Left kidney (tissue), 8 donors: ENCODE data around the gene UBQLNL. TPM values are rescaled to one million over a fixed set of nuclear protein-coding genes. Genes with fewer than 3 reads are reported as not detected.

Experiments used
- DNase-seq: peaks from one replicate; pipeline ENCODE4 v3.0.0-alpha.2; 2013
- long read RNA-seq, 8 donors: transcript quantifications; one replicate each; lab custom pipeline, GENCODE V29; 2026
- polyA plus RNA-seq: library from polyadenylated mRNA; unstranded; fragments of 120-200 nt; gene quantifications from one replicate; pipeline ENCODE4 v1.2.1, GENCODE V29; 2013; ENCODE audit not compliant: insufficient read length

Gene UBQLNL, protein sequence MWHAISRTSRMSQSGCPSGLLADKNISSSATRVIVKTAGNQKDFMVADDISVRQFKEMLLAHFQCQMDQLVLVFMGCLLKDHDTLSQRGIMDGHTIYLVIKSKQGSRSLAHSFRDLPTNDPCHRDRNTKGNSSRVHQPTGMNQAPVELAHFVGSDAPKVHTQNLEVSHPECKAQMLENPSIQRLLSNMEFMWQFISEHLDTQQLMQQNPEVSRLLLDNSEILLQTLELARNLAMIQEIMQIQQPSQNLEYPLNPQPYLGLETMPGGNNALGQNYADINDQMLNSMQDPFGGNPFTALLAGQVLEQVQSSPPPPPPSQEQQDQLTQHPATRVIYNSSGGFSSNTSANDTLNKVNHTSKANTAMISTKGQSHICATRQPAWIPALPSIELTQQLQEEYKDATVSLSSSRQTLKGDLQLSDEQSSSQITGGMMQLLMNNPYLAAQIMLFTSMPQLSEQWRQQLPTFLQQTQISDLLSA
- polyA plus RNA-seq: 1.4 TPM
- long read RNA-seq, donor 1, partial matches to known transcripts: 0 of 1 reads
- long read RNA-seq, donor 1, other reads (novel, unspliced or antisense): 0 of 1 reads
- long read RNA-seq, donor 2: 0 reads
- long read RNA-seq, donor 3: 0 reads
- long read RNA-seq, donor 4: 0 reads
- long read RNA-seq, donor 5: 0 reads
- long read RNA-seq, donor 6: 0 reads
- long read RNA-seq, donor 7, partial matches to known transcripts: 0 of 2 reads
- long read RNA-seq, donor 7, other reads (novel, unspliced or antisense): 0 of 2 reads
- long read RNA-seq, donor 8: 0 reads

DNA sequence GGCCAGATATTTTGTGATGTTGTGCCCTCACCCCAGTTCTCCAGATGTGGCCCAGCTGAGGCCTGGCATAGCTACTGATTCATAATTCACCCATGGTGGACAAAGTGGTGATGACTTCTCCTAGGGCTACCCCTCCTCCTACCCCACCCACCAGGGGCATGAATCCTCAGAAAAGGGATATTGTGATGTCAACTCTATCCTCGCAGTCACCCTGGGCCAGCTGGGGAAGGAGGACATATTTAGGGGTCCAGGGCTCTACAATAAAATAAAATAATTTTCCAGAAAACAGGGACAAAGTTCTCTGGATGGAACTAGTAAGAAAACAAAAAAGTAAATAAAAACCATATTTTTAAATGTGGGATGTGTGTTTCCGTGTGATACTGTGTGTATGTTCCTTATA is at the start of gene UBQLNL:
UBQLNL (minus strand) TSS at position 101 of the 400 bp plus-strand sequence. CDS start 258 bp downstream, outside the sequence.
- DNase-seq: no peak

GRCh38 chr11:5564259-5565019 is 47.9 kb upstream of the UBQLNL start:
- no peak for DNase-seq

- no peak for DNase-seq
Observed at GRCh38 chr11:5557751-5558150, 41.3 kb upstream of the UBQLNL start.

DNA sequence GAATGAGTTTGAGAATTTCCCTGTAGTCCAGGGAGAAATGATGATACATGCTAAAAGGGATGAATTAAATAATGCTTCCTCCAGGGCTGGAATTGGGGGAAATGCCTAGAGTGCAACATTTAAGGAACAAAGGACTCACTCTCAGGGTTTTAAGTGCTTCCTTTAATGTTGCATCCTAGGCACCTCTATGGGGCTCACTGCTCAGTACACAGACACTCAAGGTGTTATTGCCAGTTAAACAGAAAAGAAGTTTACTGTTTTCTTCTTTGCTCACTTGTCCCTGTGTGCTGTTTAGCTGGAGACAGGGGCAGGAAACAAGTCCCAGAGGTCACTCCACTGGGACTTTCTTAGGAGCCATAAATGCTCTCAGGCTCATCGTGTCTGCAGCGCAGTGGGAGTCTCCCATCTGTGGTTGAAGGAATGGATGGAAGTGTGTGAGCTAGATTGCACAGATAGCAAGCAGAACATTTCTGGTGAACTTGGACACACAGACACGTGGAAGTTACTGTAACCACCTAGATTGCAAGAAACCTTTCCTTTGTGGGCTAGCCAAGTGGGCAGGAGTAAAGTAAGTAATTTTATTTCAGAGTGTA is 40.2 kb upstream of the UBQLNL start:
- no peak for DNase-seq

GRCh38 chr11:5553343-5553742 is 36.8 kb upstream of the UBQLNL start:
- DNase-seq: no peak

- DNase-seq: no peak
Observed at GRCh38 chr11:5550440-5551095, 34.1 kb upstream of the UBQLNL start.

DNA sequence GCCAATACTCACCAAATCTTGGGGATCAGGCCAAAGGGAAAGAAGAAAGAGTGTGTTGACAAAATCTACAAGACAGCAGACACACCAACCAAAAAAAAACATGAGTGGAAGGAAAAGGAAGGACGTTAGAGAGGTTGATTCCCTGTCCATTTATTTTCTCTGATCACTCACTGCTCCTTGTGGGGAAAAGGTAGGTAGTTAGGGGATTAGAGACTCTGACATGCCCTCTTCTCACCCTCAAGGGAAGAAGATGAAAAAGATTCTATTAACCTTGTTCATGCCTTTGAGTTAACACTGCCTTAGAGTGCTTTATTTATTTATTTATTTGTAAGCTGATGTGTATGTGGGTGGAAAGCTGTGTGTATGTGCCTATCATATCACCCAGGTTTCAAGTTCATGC is 31.9 kb upstream of the UBQLNL start, which contains the start of gene OR52H1:
OR52H1 (minus strand) TSS at position 101 of the 400 bp plus-strand sequence. CDS start 3,035 bp downstream, outside the sequence.
- no peak for DNase-seq

DNA sequence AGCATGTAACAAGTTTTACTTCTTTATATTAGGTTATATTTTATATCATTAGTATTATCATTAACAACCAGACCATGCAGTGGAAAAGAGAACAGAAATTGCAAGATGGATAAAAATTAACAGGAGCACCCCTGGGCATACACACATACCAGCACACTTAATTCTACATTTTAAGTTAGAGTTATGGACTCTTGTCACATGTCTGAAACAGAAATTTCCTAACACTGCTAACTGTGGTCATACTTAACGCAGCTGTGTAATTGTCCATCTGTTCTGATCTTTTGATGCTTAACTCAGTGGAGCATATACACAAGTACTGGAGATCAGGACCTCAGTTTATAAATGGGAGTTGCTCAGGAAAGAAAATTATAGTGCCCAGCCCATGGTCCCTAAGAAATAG is 31.5 kb upstream of the UBQLNL start:
- DNase-seq: no peak

DNA sequence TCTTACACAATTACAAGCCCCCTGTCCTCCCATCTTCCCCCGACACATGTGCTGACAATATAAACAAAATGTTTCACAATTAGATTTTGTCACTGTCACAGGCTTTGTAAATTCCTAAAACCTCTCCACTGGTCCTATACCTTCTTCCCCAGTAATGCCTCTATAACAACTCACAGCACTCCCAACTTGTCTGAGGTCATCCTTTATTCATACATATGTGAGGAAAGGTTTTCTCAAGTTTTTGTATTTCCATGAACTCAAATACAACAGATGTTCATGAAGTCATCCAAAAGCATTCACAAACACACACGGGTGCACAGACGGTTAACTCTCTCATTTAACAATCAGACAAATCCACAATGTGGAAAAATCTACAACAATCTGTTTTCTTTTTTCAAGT is 30.0 kb upstream of the UBQLNL start:
- DNase-seq: no peak

DNA sequence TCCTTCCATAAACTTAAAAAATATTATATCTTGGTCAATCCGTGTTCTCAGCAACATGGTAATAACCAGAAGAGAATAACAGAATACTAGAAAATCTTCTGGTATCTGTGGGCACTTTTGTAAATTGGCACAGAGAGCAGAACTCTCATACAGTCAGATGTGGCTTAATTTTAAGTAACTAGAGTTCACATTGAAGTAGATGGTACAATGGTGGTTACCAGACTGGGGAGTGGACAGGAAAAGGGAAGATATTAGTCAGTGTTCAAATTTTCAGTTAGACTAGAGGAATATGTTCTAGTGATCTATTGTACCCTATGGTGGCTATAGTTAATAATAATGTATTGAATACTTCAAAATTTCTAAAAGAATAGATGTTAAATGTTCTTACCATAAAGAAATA is 24.9 kb upstream of the UBQLNL start:
- no peak for DNase-seq

GRCh38 chr11:5536482-5536881 is 20.0 kb upstream of the UBQLNL start:
- DNase-seq: no peak

DNA sequence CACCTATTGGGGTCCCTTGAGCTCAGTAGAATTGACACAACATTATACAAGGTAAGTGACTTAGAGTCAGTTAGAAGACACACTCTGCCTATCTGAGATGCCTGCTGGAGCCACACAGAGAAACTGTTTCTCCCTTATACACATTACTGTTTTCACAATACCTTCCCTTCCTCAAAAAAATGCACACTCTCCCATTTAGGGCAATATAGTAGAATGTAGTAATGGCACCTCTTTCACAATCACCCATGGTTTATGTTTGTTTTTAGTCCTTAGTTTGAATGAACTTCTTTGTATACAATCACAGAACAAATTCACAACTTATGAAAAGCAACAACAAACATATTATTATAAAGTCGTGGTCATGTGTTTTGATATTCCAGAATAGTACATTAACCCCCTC is 17.5 kb upstream of the UBQLNL start:
- no peak for DNase-seq

- DNase-seq: no peak
Observed at GRCh38 chr11:5531053-5531831, 14.7 kb upstream of the UBQLNL start.

GRCh38 chr11:5528495-5528894 is 12.0 kb upstream of the UBQLNL start:
- DNase-seq: no peak

DNA sequence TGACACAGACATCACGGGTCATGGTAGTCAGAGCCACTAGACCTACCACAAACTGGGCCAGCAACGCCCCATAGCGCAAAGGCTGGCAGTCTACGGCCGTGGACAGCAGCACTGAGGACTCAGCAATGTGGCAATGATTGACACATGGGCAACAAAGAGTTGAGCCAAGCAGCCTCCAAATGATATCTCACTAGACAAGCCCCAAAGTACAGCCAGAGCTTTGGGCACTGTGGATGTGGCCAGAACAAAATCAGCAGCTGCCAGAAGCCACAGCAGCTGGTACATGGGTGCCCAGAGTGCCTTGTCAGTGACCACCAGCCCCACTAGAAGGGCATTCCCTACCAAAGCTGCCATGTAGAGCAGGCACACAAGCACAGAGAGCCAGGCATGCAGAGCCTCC is 11.2 kb upstream of the UBQLNL start:
- no peak for DNase-seq

GRCh38 chr11:5524756-5525155 is 8.3 kb upstream of the UBQLNL start:
- no peak for DNase-seq

DNA sequence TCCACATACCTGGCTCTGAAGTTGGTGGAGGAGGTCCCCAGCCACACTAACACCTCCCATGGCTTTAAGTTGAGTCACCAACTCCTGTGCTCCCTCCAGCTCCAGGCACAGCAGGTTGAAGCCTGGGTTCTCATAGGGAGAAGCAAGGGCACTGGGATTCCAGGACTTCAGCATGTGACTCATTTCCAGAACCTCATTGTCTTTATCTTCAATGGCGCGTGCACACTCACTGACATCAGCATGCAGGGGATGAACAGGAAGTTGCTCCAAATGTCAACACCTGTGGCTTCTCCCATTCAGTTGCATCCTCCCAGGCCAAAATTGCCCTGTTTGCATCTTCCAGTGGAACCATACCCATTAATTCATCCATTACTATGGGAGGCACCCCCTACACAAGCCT is 5.8 kb upstream of the UBQLNL start:
- no peak for DNase-seq

GRCh38 chr11:5521540-5521939 is 5.0 kb upstream of the UBQLNL start:
- no peak for DNase-seq

GRCh38 chr11:5514841-5515240 is 1.7 kb downstream of the UBQLNL start:
- DNase-seq: no peak

DNA sequence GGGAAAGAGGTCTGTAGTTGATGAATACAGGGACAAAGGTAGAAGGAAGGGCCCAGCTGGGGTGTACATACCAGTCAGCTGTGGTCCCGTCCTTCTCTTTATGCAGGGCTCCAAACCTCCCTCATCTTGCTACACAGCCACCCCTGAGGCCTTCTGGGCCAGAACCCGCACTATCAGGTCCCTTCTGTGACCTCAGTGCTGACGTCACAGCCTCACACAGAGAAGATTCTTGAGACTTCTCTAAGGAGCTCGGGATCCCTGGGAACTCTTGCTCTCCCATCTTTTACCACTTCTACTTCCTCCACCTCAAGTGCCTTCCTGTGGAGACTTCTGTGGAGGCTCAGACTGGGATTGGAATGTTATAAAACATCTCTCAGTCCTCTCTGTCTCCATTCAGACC is 6.7 kb downstream of the UBQLNL start, which contains the start of gene UBQLN3:
UBQLN3 (minus strand) TSS at position 155 of the 400 bp plus-strand sequence. CDS start 399 bp downstream, outside the sequence.
- no peak for DNase-seq

DNA sequence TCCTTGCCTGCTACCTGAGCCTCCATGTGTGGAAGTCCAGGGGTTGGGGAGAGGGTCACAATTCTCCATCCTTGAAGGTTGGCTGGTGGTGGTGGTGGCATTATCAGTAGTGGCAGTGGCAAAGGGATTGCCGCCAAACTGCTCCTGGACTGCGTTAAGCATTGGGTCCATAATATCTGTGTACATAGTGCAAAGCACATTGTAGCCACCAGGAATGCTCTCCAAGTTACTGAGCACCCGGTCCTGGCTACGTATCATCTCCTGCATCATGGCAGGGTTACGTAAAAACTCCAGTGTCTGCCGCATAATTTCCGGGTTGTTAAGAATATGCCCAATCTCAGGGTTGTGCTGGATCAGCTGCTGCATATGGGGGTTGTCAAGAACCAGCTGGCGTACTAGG is 7.9 kb downstream of the UBQLNL start:
- no peak for DNase-seq
